SIG-M5 treated with dmso at 0.1 percent for 504 hours (cell line): ENCODE data around the gene MAML1.

Experiments used
- DNase-seq: peaks from one replicate; lab custom pipeline; 2025; ENCODE audit not compliant: unreplicated experiment; lab: John Stamatoyannopoulos, UW

Gene MAML1

GRCh38 chr5:179791881-179792611 lies 59.4 kb downstream of the MAML1 start:
- DNase-seq: no peak

GRCh38 chr5:179792612-179793467 lies 60.2 kb downstream of the MAML1 start:
- DNase-seq: no peak

GRCh38 chr5:179793468-179794139 lies 61.0 kb downstream of the MAML1 start, which contains the start of gene LTC4S:
Gene LTC4S (plus strand): TSS chr5:179793986. CDS start chr5:179794081, 95 bp downstream.
- no peak for DNase-seq

GRCh38 chr5:179794171-179794570 lies 61.5 kb downstream of the MAML1 start:
- no peak for DNase-seq

- no peak for DNase-seq
Observed at GRCh38 chr5:179794575-179794974, 62.0 kb downstream of the MAML1 start.

- DNase-seq: no peak
Observed at GRCh38 chr5:179795049-179795862, 62.6 kb downstream of the MAML1 start.

GRCh38 chr5:179795863-179796833 lies 63.5 kb downstream of the MAML1 start:
- peak; percentile 80 for DNase-seq

GRCh38 chr5:179796877-179797608 lies 64.4 kb downstream of the MAML1 start:
- DNase-seq: no peak

GRCh38 chr5:179797741-179798140 lies 65.1 kb downstream of the MAML1 start:
- no peak for DNase-seq

- DNase-seq: no peak
Observed at GRCh38 chr5:179798144-179798770, 65.6 kb downstream of the MAML1 start.

GRCh38 chr5:179798771-179799643 lies 66.4 kb downstream of the MAML1 start:
- no peak for DNase-seq

GRCh38 chr5:179799644-179799973 lies 67.0 kb downstream of the MAML1 start:
- DNase-seq: no peak

GRCh38 chr5:179800071-179800695 lies 67.6 kb downstream of the MAML1 start:
- no peak for DNase-seq

GRCh38 chr5:179800696-179801201 lies 68.1 kb downstream of the MAML1 start:
- no peak for DNase-seq

- DNase-seq: peak; percentile 36
Observed at GRCh38 chr5:179801304-179802206, 68.9 kb downstream of the MAML1 start.
